ENCODE measurements around the gene BID.

DNA sequence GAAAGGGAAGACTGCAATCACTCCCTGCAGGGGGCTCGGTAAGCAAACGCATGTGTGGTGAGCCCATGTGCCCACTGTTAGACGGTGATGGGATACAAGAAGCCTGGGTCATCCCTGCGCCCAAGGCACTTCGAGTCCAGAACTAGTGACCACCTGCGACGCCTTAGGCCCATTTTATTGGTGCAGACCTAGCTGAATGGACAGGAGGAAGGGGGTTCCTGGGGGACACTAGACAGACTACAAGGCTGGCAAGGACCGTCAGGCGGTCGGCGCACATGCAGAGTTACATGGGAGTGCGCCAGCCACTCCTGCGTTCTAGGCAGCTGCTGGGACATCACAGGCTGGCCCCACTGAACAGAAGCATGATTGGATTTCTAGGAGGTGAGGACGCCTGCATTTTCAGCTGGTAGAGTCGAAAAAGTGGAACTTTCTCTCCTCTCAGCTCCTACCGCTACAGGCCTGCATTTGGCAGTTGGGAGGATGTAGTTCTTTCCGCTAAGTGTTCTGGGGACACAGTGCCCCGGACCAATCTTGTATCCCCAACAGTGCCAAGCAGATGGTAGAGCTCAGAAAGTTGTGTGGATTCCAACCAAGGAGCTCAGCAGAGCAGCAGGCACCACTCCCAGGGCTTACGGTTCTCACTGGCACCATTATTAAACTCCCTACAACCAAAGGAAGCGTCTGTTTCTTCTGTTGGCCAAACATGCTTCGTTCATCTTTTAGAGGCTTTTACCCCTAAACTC, 35.7 kb downstream of the BID start:
- no peak for TF ChIP-seq POLR2AphosphoS5 (IDR thresholded peaks at IDR 0.05; ENCODE audit: low read depth, low read length)
- TF ChIP-seq, protein P1, sequence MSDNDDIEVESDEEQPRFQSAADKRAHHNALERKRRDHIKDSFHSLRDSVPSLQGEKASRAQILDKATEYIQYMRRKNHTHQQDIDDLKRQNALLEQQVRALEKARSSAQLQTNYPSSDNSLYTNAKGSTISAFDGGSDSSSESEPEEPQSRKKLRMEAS (IDR thresholded peaks at IDR 0.05), result no peak
- TF ChIP-seq, protein P2, sequence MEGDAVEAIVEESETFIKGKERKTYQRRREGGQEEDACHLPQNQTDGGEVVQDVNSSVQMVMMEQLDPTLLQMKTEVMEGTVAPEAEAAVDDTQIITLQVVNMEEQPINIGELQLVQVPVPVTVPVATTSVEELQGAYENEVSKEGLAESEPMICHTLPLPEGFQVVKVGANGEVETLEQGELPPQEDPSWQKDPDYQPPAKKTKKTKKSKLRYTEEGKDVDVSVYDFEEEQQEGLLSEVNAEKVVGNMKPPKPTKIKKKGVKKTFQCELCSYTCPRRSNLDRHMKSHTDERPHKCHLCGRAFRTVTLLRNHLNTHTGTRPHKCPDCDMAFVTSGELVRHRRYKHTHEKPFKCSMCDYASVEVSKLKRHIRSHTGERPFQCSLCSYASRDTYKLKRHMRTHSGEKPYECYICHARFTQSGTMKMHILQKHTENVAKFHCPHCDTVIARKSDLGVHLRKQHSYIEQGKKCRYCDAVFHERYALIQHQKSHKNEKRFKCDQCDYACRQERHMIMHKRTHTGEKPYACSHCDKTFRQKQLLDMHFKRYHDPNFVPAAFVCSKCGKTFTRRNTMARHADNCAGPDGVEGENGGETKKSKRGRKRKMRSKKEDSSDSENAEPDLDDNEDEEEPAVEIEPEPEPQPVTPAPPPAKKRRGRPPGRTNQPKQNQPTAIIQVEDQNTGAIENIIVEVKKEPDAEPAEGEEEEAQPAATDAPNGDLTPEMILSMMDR (IDR thresholded peaks at IDR 0.05 in 2 of 3, conservative IDR thresholded peaks at IDR 0.05 in 1 of 3; ENCODE audit: borderline replicate concordance in 1 of 3, insufficient read depth in 1 of 3, low read depth in 2 of 3, low read length in 2 of 3), result no peak
- TF ChIP-seq POLR2A (IDR thresholded peaks at IDR 0.05; ENCODE audit: borderline replicate concordance, extremely low read depth, insufficient read depth, insufficient read length), result no peak
- TF ChIP-seq, protein P3, sequence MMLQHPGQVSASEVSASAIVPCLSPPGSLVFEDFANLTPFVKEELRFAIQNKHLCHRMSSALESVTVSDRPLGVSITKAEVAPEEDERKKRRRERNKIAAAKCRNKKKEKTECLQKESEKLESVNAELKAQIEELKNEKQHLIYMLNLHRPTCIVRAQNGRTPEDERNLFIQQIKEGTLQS (IDR thresholded peaks at IDR 0.05), result no peak
- TF ChIP-seq ZNF274 (IDR thresholded peaks at IDR 0.05; ENCODE audit: low read depth, low read length), result no peak
- TF ChIP-seq, protein P4, sequence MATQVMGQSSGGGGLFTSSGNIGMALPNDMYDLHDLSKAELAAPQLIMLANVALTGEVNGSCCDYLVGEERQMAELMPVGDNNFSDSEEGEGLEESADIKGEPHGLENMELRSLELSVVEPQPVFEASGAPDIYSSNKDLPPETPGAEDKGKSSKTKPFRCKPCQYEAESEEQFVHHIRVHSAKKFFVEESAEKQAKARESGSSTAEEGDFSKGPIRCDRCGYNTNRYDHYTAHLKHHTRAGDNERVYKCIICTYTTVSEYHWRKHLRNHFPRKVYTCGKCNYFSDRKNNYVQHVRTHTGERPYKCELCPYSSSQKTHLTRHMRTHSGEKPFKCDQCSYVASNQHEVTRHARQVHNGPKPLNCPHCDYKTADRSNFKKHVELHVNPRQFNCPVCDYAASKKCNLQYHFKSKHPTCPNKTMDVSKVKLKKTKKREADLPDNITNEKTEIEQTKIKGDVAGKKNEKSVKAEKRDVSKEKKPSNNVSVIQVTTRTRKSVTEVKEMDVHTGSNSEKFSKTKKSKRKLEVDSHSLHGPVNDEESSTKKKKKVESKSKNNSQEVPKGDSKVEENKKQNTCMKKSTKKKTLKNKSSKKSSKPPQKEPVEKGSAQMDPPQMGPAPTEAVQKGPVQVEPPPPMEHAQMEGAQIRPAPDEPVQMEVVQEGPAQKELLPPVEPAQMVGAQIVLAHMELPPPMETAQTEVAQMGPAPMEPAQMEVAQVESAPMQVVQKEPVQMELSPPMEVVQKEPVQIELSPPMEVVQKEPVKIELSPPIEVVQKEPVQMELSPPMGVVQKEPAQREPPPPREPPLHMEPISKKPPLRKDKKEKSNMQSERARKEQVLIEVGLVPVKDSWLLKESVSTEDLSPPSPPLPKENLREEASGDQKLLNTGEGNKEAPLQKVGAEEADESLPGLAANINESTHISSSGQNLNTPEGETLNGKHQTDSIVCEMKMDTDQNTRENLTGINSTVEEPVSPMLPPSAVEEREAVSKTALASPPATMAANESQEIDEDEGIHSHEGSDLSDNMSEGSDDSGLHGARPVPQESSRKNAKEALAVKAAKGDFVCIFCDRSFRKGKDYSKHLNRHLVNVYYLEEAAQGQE (IDR thresholded peaks at IDR 0.05; ENCODE audit: low read depth), result no peak
- TF ChIP-seq EZH2 (IDR thresholded peaks at IDR 0.05), result no peak
- TF ChIP-seq CEBPB (IDR thresholded peaks at IDR 0.05; ENCODE audit: low read depth), result no peak
- TF ChIP-seq EGR1 (IDR thresholded peaks at IDR 0.05; ENCODE audit: low read depth), result no peak
